Measurements from ENCODE around the gene MACROD2.

- TF ChIP-seq EZH2phosphoT487 (conservative IDR thresholded peaks at IDR 0.05; ENCODE audit: low read length) (no peak), CTCF (IDR thresholded peaks at IDR 0.05; ENCODE audit: insufficient read depth, low read length, poor library complexity, severe bottlenecking) (no peak)
Measured at GRCh38 chr20:15278041-15278440, 1282.7 kb downstream of the MACROD2 start.
